Stomach (tissue), 4 donors: Measurements from ENCODE around the gene RAB6B.

Experiments
- EP300 ChIP-seq: sonication (generic); formaldehyde crosslinking; IDR thresholded peaks from one replicate; pipeline ENCODE4 v1.6.1; 2017; ENCODE audit warnings: antibody characterized with exemption
- POLR2A ChIP-seq, 4 donors: fragments of 450-650 bp; IDR thresholded peaks; one replicate each; pipeline ENCODE4 v1.6.1; 2016; ENCODE audit warnings: antibody characterized with exemption in 4 of 4, control low read depth in 2 of 4, mild to moderate bottlenecking in 1 of 4, moderate library complexity in 1 of 4

GRCh38 chr3:133884054-133884886, 11.4 kb downstream of the RAB6B start:
- TF ChIP-seq POLR2A (IDR thresholded peaks at IDR 0.05): no peak
- no peak for TF ChIP-seq EP300
